ENCODE measurements around the gene DIP2C.

DNA sequence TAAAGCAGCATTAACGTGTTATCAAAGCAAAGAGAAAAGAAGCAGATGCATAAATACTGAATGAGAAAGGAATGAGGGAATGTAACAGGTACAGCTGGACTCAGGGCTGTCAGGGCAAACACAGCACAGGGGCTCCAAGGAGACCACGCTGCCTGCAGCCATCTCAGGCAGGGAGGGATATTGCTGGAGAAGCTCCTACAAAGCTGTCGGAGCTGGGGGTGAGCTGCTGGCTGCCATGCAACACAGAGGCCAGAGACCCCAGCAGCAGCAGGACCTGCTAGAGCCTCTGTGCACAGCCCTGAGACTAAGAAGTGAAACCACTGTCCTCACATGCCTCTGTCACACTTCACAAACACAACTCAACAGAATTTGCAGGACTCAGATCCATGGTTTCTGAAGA, 235.8 kb downstream of the DIP2C start:
- no peak for TF ChIP-seq CTCF (IDR thresholded peaks at IDR 0.05)
- TF ChIP-seq POLR2A (IDR thresholded peaks at IDR 0.05) = no peak

All from transverse colon (tissue), 3 donors.